Upper lobe of right lung (tissue), 1 donor: Measurements from ENCODE around the gene KRT6C. TPM values are rescaled to one million over a fixed set of nuclear protein-coding genes. Genes with fewer than 3 reads are reported as not detected.
"Not testable (repeated sequence)": the region's sequence is repeated elsewhere in the genome, so short reads cannot be mapped to it uniquely, and the experiment has no call there.

Experiments used
- ATAC-seq: fragments of 200-7000 bp; cut with Tn5 transposase; one replicate; pipeline ENCODE4 v1.9.1; 2020; ENCODE audit warnings: mild to moderate bottlenecking, moderate library complexity
- DNase-seq: peaks from one replicate; pipeline ENCODE4 v3.0.0-alpha.2; 2020
- H3K27ac ChIP-seq: fragments of 200-600 bp; one replicate; pipeline ENCODE4 v1.8.0; 2022
- H3K27me3 ChIP-seq: fragments of 200-600 bp; one replicate; pipeline ENCODE4 v1.8.0; 2022; ENCODE audit warnings: mild to moderate bottlenecking
- H3K36me3 ChIP-seq: fragments of 200-600 bp; one replicate; pipeline ENCODE4 v1.8.0; 2022
- H3K4me1 ChIP-seq: fragments of 200-600 bp; one replicate; pipeline ENCODE4 v1.8.0; 2022
- H3K4me3 ChIP-seq: fragments of 200-600 bp; one replicate; pipeline ENCODE4 v1.8.0; 2022; ENCODE audit warnings: mild to moderate bottlenecking
- H3K9me3 ChIP-seq: fragments of 200-600 bp; one replicate; pipeline ENCODE4 v1.8.0; 2022
- intact Hi-C: fragments of 100-400 bp; cut with DNase I; formaldehyde crosslinking; loops from one replicate; pipeline ENCODE4 v1.11.0; 2022
- total RNA-seq: library from RNA; stranded (reverse); fragmentation: NEBNext Ultra II Directional; extraction: Animal tissue kit (Norgen Biotek cat#: 25700); gene quantifications from one replicate; pipeline ENCODE4 v1.2.1, GENCODE V29; 2021
- TF ChIP-seq, protein P1 (sequence below): fragments of 200-600 bp; IDR thresholded peaks from one replicate; pipeline ENCODE4 v1.8.0; 2022; ENCODE audit warnings: antibody characterized with exemption
- donor health status: DM: no; HTN: yes; CAD: no; lungs with severe emphysema.

KRT6C gene
- total RNA-seq, 1 donor from 2014 or later, result not detected

DNA sequence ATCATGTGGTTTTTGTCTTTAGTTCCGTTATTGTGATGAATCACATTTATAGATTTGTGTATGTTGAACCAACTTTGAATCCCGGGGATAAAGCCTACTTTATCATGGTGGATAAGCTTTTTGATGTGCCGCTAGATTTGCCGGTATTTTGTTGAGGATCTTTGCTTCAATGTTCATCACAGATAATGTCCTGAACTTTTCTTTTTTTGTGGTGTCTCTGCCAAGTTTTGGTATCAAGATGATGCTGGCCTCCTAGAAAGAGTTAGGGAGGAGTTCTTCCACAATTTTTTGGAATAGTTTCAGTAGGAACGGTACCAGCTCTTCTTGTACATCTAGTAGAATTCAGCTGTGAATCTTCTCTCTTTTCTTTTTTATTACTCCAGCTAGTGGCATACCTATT, 14.7 kb downstream of the KRT6C start:
- intact Hi-C loops, result no loop called here
- ATAC-seq, result no peak
- no peak overlapping the region for H3K27ac ChIP-seq
- no peaks in the 10 kb centered on the region for H3K27me3 ChIP-seq
- H3K9me3 ChIP-seq, result no peaks in the 10 kb centered on the region
- TF ChIP-seq, protein P1, sequence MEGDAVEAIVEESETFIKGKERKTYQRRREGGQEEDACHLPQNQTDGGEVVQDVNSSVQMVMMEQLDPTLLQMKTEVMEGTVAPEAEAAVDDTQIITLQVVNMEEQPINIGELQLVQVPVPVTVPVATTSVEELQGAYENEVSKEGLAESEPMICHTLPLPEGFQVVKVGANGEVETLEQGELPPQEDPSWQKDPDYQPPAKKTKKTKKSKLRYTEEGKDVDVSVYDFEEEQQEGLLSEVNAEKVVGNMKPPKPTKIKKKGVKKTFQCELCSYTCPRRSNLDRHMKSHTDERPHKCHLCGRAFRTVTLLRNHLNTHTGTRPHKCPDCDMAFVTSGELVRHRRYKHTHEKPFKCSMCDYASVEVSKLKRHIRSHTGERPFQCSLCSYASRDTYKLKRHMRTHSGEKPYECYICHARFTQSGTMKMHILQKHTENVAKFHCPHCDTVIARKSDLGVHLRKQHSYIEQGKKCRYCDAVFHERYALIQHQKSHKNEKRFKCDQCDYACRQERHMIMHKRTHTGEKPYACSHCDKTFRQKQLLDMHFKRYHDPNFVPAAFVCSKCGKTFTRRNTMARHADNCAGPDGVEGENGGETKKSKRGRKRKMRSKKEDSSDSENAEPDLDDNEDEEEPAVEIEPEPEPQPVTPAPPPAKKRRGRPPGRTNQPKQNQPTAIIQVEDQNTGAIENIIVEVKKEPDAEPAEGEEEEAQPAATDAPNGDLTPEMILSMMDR, result no peak
- DNase-seq, result no peak
- no peaks in the 10 kb centered on the region for H3K4me1 ChIP-seq
- H3K36me3 ChIP-seq, result no peaks in the 10 kb centered on the region
- no peak overlapping the region for H3K4me3 ChIP-seq

DNA sequence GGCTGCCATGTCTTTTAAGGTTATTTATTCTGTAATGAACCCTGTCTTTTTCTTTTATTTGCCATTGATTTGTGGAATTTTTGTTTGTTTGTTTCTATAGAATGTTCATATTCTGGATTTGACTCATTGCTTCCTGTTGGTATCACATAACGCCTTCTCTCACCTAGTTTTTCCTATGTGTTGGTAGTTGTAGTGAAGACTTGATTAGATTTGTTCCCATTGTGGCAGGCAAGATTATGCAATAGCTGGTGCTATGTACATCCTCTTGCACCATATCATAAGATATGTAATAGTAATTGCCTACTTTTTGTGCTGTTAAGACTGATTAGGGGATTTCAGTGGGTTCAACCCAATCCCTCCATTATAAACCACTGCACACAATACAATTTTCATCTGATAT, 17.8 kb downstream of the KRT6C start:
- no peak overlapping the region for H3K27ac ChIP-seq
- TF ChIP-seq, protein P1, result no peak
- no peaks in the 10 kb centered on the region for H3K9me3 ChIP-seq
- intact Hi-C loops, result no loop called here
- no peaks in the 10 kb centered on the region for H3K4me1 ChIP-seq
- DNase-seq, result no peak
- no peaks in the 10 kb centered on the region for H3K27me3 ChIP-seq
- ATAC-seq, result no peak
- no peaks in the 10 kb centered on the region for H3K36me3 ChIP-seq
- H3K4me3 ChIP-seq, result no peak overlapping the region

DNA sequence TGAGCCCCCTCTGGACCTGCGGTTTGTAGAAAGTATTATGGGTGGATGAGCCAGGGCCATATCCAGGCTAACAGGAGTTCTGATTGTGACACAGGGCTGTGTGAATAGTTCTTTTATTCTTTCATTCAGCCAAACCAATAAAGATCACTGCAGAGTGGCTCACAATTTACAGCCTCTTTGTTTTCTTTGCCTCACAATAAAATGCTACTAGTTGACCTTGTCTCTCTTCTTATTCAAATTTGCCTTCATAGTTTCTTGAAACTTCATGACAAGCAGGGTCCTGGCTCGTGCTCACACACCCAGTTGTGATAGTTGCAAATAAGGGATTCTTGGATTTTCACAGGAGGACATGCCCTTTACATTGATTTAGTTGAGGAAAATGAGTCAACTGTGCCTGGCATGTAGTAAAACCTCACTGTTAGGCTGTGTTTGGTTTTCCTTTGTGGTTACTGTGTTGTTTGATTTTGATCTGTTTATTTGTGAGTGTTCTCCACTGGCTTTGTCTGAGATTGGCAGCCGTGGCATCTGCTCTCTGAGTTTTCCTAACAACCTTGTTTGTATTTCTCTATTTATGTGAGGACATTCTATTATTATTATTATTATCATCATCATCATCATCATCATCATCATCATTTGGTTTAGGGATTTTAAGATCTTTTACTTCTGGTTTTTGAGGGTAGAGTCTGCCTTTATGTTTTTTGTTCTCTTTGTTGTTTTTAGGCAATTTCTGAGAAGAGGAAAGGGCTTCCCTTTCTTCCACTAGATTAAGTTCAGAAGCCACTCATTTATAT, 19.0 kb downstream of the KRT6C start:
- Histone ChIP-seq H3K36me3 (no peaks in the 10 kb centered on the region), H3K27ac (no peak overlapping the region), H3K4me3 (no peak overlapping the region), H3K27me3 (no peaks in the 10 kb centered on the region), H3K4me1 (no peaks in the 10 kb centered on the region), H3K9me3 (no peaks in the 10 kb centered on the region)
- ATAC-seq (no peak), DNase-seq (no peak)
- intact Hi-C loops, result no loop called here
- TF ChIP-seq, protein P1, result no peak

DNA sequence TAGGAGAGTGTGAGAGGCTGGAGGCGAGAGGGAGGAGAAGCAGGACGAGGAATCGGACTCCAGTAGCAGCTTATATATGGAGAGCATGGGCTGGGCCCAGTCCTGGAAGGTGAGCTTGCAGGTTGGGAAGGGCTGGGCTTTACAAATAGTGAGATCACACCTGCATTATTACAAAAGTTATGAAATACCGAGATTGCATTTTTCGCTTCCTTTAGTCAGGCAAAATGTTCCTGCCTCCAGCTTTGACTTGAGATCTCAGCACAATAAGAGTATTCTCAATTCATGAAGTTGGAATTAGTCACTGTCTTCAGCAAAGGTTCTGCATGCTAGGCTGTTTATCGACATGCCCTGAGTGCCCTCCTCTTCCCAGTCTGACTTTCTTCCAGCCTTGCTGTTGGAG, 21.5 kb downstream of the KRT6C start, which contains the start of gene KRT6B:
Gene KRT6B, minus strand, starts transcription at position 46 of the 400 bp plus-strand sequence. CDS start 68 bp downstream, outside the sequence.
- Histone ChIP-seq H3K9me3 (no peaks in the 10 kb centered on the region), H3K27ac (no peak within 1 kb of the TSS), H3K4me3 (no peak within 1 kb of the TSS), H3K4me1 (no peaks in the 10 kb centered on the region), H3K36me3 (no peaks in the 10 kb centered on the region), H3K27me3 (no peaks in the 10 kb centered on the region)
- TF ChIP-seq, protein P1, result no peak
- ATAC-seq (no peak), DNase-seq (no peak)
- intact Hi-C loops, result no loop called here

DNA sequence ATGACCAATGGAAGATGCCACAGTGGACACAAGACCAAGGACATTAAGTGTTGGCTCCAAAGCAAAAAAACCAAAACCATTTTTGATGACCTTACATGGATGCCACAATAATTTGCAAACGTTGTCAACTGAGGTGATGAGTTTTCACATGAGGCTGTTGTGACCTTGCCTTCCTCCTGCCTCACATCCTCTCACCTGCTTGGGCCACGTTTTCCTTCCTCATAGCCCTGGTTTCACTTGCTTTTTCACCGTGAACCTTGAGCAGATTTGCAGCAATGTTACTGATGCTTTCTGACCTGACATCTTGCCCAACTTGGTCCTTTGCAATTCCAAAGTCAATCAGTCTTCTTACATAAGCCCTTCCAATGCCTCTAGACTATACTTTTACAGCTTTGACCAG, 25.4 kb downstream of the KRT6C start:
- ATAC-seq (no peak), DNase-seq (no peak)
- intact Hi-C loops, result no loop called here
- TF ChIP-seq, protein P1, result no peak
- Histone ChIP-seq H3K36me3 (no peaks in the 10 kb centered on the region), H3K4me3 (no peak overlapping the region), H3K27me3 (no peaks in the 10 kb centered on the region), H3K9me3 (no peaks in the 10 kb centered on the region), H3K4me1 (no peaks in the 10 kb centered on the region), H3K27ac (no peak overlapping the region)

DNA sequence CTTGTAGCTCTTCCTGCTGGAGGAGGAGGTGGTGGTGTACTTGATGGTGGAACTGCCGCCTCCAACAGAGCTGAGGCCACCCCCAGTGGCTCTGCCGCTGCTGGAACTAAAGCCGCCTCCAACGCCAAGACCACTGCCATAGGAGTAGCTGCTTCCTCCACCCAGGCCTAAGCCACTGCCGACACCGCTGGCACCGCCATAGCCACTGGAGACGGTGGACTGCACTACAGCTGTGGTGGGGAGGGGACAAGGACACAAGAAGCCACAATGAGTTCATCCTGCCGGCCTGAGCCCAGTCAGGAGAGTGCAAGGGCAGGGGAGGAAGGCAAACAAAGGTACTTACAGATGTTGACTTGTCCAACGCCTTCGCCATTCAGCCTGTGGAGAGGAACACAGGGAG, 26.4 kb downstream of the KRT6C start:
- H3K27me3 ChIP-seq, H3K9me3 ChIP-seq, intact Hi-C loops, DNase-seq, ATAC-seq, H3K4me1 ChIP-seq, H3K36me3 ChIP-seq, H3K4me3 ChIP-seq, H3K27ac ChIP-seq: not testable (repeated sequence)
